IMR-90 (cell line): ENCODE measurements around the gene MYO7B. TPM values are rescaled to one million over a fixed set of nuclear protein-coding genes. Genes with fewer than 3 reads are reported as not detected.
A peak's percentile ranks its signal among the peaks of the same experiment; 100 is the strongest.

Experiments used
- ATAC-seq: fragments of 200-7000 bp; cut with Tn5 transposase; 2 replicates; pipeline ENCODE4 v1.9.1; 2020; ENCODE audit warnings: low read depth, mild to moderate bottlenecking, moderate library complexity
- BruUV-seq: library from RNA; stranded (reverse); fragments of 400-500 nt; replicated peaks from 2 replicates; lab custom pipeline; 2021; lab: Mats Ljungman, UMichigan
- CTCF ChIA-PET: fragments of 300-600 bp; formaldehyde crosslinking; extraction: SDS; loops from one replicate; lab custom pipeline; 2021; ENCODE audit warnings: antibody characterized with exemption; lab: Yijun Ruan, JAX
- POLR2A ChIA-PET: fragments of 300-600 bp; sonication (Branson Sonifier 250); formaldehyde crosslinking; loops from one replicate; lab custom pipeline; 2022; ENCODE audit warnings: antibody characterized with exemption; ENCODE audit not compliant: unreplicated experiment; lab: Charles Lee
- DNase-seq: peaks from one replicate; pipeline ENCODE4 v3.0.0; 2013
- H2AFZ ChIP-seq: replicated peaks from 2 replicates; pipeline ENCODE3; 2013; ENCODE audit warnings: low read length, mild to moderate bottlenecking; ENCODE audit not compliant: poor library complexity
- H2AK5ac ChIP-seq: 2 replicates; pipeline ENCODE4 v1.6.1; 2013; ENCODE audit warnings: low read depth, low read length, inconsistent platforms
- H2AK9ac ChIP-seq: replicated peaks from 2 replicates; pipeline ENCODE3; 2013; ENCODE audit warnings: mild to moderate bottlenecking, low read depth, low read length, moderate library complexity; ENCODE audit not compliant: poor library complexity
- H2BK120ac ChIP-seq: 2 replicates; pipeline ENCODE4 v1.6.1; 2013; ENCODE audit warnings: low read depth, low read length, inconsistent platforms
- H2BK15ac ChIP-seq: 3 replicates; pipeline ENCODE4 v1.6.1; 2013; ENCODE audit warnings: low read depth, low read length, inconsistent platforms
- H2BK20ac ChIP-seq: 2 replicates; pipeline ENCODE4 v1.6.1; 2013; ENCODE audit warnings: low read depth, mild to moderate bottlenecking, inconsistent platforms, low read length, moderate library complexity
- H2BK5ac ChIP-seq: 2 replicates; pipeline ENCODE4 v1.6.1; 2013; ENCODE audit warnings: mild to moderate bottlenecking, low read depth, low read length, inconsistent platforms; ENCODE audit not compliant: poor library complexity, severe bottlenecking
- H3K14ac ChIP-seq: replicated peaks from 2 replicates; pipeline ENCODE4 v1.6.1; 2013; ENCODE audit warnings: low read depth, low read length, inconsistent platforms
- H3K18ac ChIP-seq: 2 replicates; pipeline ENCODE4 v1.6.1; 2013; ENCODE audit warnings: low read depth, low read length, control low read depth
- H3K23ac ChIP-seq: 2 replicates; pipeline ENCODE4 v1.6.1; 2013; ENCODE audit warnings: low read depth, low read length, inconsistent platforms
- H3K27ac ChIP-seq: 2 replicates; pipeline ENCODE4 v1.5.1; 2013; ENCODE audit warnings: mild to moderate bottlenecking, control low read depth, low read length; ENCODE audit not compliant: insufficient read depth
- H3K27me3 ChIP-seq: 2 replicates; pipeline ENCODE4 v1.6.1; 2013; ENCODE audit warnings: low read length; ENCODE audit not compliant: control insufficient read depth, insufficient read depth
- H3K36me3 ChIP-seq: 2 replicates; pipeline ENCODE4 v1.6.1; 2013; ENCODE audit warnings: low read length, mixed read lengths; ENCODE audit not compliant: control insufficient read depth, insufficient read depth
- H3K4ac ChIP-seq: 2 replicates; pipeline ENCODE4 v1.6.1; 2013; ENCODE audit warnings: low read depth, low read length, inconsistent platforms
- H3K4me1 ChIP-seq: 2 replicates; pipeline ENCODE4 v1.6.1; 2013; ENCODE audit warnings: low read length, mixed read lengths; ENCODE audit not compliant: control insufficient read depth, insufficient read depth
- H3K4me2 ChIP-seq: 2 replicates; pipeline ENCODE4 v1.6.1; 2013; ENCODE audit warnings: low read depth, mild to moderate bottlenecking, control low read depth, low read length, moderate library complexity
- H3K4me3 ChIP-seq: 2 replicates; pipeline ENCODE4 v1.5.1; 2013; ENCODE audit warnings: low read depth, mild to moderate bottlenecking, control low read depth, low read length, moderate library complexity; ENCODE audit not compliant: insufficient read depth
- H3K56ac ChIP-seq: 2 replicates; pipeline ENCODE4 v1.6.1; 2013; ENCODE audit warnings: low read length, inconsistent platforms; ENCODE audit not compliant: insufficient read depth; ENCODE audit errors: extremely low read depth
- H3K79me1 ChIP-seq, 2 experiments: 2 replicates each; pipeline ENCODE4 v1.6.1; 2013; ENCODE audit warnings: low read length in 2 of 2, inconsistent platforms in 1 of 2, low read depth in 1 of 2
- H3K9ac ChIP-seq: 2 replicates; pipeline ENCODE4 v1.6.1; 2013; ENCODE audit warnings: low read depth, low read length, control low read depth
- H3K9me1 ChIP-seq: 2 replicates; pipeline ENCODE4 v1.6.1; 2013; ENCODE audit warnings: low read length, inconsistent platforms; ENCODE audit not compliant: insufficient read depth
- H3K9me3 ChIP-seq: 2 replicates; pipeline ENCODE4 v1.6.1; 2013; ENCODE audit warnings: low read length; ENCODE audit not compliant: control insufficient read depth, insufficient read depth
- H4K20me1 ChIP-seq: 2 replicates; pipeline ENCODE4 v1.6.1; 2013; ENCODE audit warnings: low read length, inconsistent platforms; ENCODE audit not compliant: insufficient read depth
- H4K5ac ChIP-seq: 2 replicates; pipeline ENCODE4 v1.6.1; 2013; ENCODE audit warnings: mild to moderate bottlenecking, low read depth, low read length, control low read depth
- H4K8ac ChIP-seq, 2 experiments: 2 replicates each; pipeline ENCODE4 v1.6.1; 2013; ENCODE audit warnings: low read depth in 2 of 2, low read length in 2 of 2, control low read depth in 1 of 2, inconsistent platforms in 1 of 2
- H4K91ac ChIP-seq: 2 replicates; pipeline ENCODE4 v1.6.1; 2013; ENCODE audit warnings: low read depth, low read length, inconsistent platforms; ENCODE audit not compliant: insufficient read depth
- BHLHE40 ChIP-seq: fragments of 150-350 bp; IDR thresholded peaks from 2 replicates; pipeline ENCODE4 v1.6.1; 2016; ENCODE audit warnings: mild to moderate bottlenecking, low read depth, low read length
- CEBPB ChIP-seq: IDR thresholded peaks from 2 replicates; pipeline ENCODE4 v1.6.1; 2012; ENCODE audit warnings: low read depth, low read length, improper control_type of control experiment
- CHD1 ChIP-seq: IDR thresholded peaks from 2 replicates; pipeline ENCODE4 v1.6.1; 2012; ENCODE audit warnings: low read depth, low read length, improper control_type of control experiment
- MAFK ChIP-seq: IDR thresholded peaks from 2 replicates; pipeline ENCODE4 v1.6.1; 2012; ENCODE audit warnings: low read depth, low read length, improper control_type of control experiment
- MAZ ChIP-seq: IDR thresholded peaks from 2 replicates; pipeline ENCODE4 v1.6.1; 2012; ENCODE audit warnings: low read depth, mild to moderate bottlenecking, low read length, improper control_type of control experiment, moderate library complexity, borderline replicate concordance
- MXI1 ChIP-seq: IDR thresholded peaks from 2 replicates; pipeline ENCODE4 v1.6.1; 2012; ENCODE audit warnings: low read depth, mild to moderate bottlenecking, low read length, moderate library complexity, borderline replicate concordance
- NFE2L2 ChIP-seq: fragments of 150-350 bp; IDR thresholded peaks from 2 replicates; pipeline ENCODE4 v1.6.1; 2016; ENCODE audit warnings: low read depth, mild to moderate bottlenecking, low read length
- POLR2A ChIP-seq: IDR thresholded peaks from 2 replicates; pipeline ENCODE4 v1.6.1; 2012; ENCODE audit warnings: mild to moderate bottlenecking, low read depth, low read length
- RAD21 ChIP-seq: IDR thresholded peaks from 2 replicates; pipeline ENCODE4 v1.6.1; 2012; ENCODE audit warnings: low read length, improper control_type of control experiment
- RCOR1 ChIP-seq: IDR thresholded peaks from 2 replicates; pipeline ENCODE4 v1.6.1; 2012; ENCODE audit warnings: mild to moderate bottlenecking, low read length, improper control_type of control experiment; ENCODE audit not compliant: insufficient replicate concordance
- RFX5 ChIP-seq: IDR thresholded peaks from 2 replicates; pipeline ENCODE4 v1.8.0; 2012; ENCODE audit warnings: low read depth, mild to moderate bottlenecking, low read length, moderate library complexity
- SMC3 ChIP-seq: fragments of 150-350 bp; IDR thresholded peaks from 2 replicates; pipeline ENCODE4 v1.6.1; 2016; ENCODE audit warnings: low read depth, mild to moderate bottlenecking, antibody characterized with exemption, low read length, moderate library complexity
- WGBS, 2 experiments: methylation state at CpG; one replicate each; pipeline versions ENCODE4 v1.1.5 to v1.1.7; 2013; ENCODE audit warnings: missing lambda C conversion rate in 2 of 2; ENCODE audit not compliant: insufficient read length in 1 of 2; ENCODE audit errors: extremely low coverage in 2 of 2; 5-methylcytosine and 5-hydroxymethylcytosine counted together
- dilution Hi-C: fragments of 300-500 bp; cut with HindIII; formaldehyde crosslinking; loops from one replicate; pipeline ENCODE4 v1.14.3; 2018; ENCODE audit warnings: low sequenced_read_pairs; ENCODE audit not compliant: unreplicated experiment
- in situ Hi-C: fragments of 300-500 bp; cut with MboI; formaldehyde crosslinking; loops from 3 replicates; pipeline ENCODE4 v1.14.3; 2019; ENCODE audit warnings: low sequenced_read_pairs, inconsistent platforms, mixed read lengths
- intact Hi-C: fragments of 100-400 bp; cut with micrococcal nuclease; formaldehyde crosslinking; loops from 2 replicates; pipeline ENCODE4 v1.10.0; 2022
- polyA plus RNA-seq, 3 experiments: library from polyadenylated mRNA; depleted of rRNA; stranded (reverse); fragments of >200 nt; gene quantifications; 2 replicates each; pipeline ENCODE4 v1.2.3, GENCODE V29; 2012; ENCODE audit warnings: low replicate concordance in 1 of 3
- total RNA-seq: library from RNA; depleted of rRNA; stranded (reverse); fragments of >200 nt; gene quantifications from 2 replicates; pipeline ENCODE4 v1.2.3, GENCODE V29; 2012
- TF ChIP-seq, protein P1 (sequence below): conservative IDR thresholded peaks from 2 replicates; pipeline ENCODE4 v1.5.1; 2012; ENCODE audit warnings: mild to moderate bottlenecking, low read depth, low read length, improper control_type of control experiment
- TF ChIP-seq, protein P2 (sequence below): fragments of 150-350 bp; IDR thresholded peaks from 2 replicates; pipeline ENCODE4 v1.6.1; 2016; ENCODE audit warnings: low read depth, mild to moderate bottlenecking, low read length, moderate library complexity, borderline replicate concordance
- TF ChIP-seq, protein P3 (sequence below): fragments of 150-350 bp; IDR thresholded peaks from 2 replicates; pipeline ENCODE4 v1.6.1; 2017; ENCODE audit warnings: mild to moderate bottlenecking, antibody characterized with exemption, low read length, low read depth

The MYO7B gene
- total and polyA plus RNA-seq, 2 of the 4 experiments (the other 2 are of a cell fraction): 0.18 to 0.46 TPM

DNA sequence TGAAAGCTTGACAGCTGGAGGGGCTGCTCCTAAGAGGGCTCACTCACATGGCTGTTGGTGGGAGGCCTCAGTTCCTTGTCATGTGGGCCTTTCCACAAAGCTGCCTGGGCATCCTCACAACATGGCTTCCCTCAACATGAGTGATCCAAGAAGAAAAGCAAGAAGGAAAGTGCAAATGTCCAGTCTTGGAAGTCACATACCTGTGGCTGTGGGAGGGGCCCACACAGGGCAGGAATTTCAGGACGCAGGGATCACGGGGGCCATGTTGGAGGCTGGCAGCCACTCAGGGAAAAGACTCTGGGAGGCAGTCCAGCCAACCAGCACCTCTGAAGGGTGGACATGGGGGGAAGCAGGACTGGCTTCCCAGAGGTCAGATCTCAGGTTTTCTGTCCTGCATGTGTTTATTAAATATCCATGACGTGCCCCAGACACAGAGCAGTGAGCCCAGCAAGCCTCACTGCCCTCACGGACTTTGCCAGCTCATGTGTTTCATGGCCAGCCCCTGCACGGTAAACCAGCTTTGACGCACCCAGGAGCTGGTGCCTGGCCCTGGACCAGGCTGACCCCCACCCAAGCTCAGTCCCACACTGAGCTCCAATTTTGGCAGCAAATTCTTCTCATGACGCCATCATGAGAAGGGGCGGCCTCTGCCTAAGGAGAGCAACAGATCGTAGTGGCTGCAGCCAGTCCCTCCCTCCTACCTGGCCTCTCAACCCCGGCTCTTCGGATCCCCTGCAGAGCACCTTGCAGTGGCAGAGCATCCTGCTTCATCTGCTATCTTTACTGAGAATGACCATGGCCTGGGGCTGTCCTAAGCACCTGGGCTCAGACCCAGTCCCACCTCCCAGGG, 75.8 kb downstream of the MYO7B start:
- no peaks in the 10 kb centered on the region for H3K36me3 ChIP-seq
- H4K5ac ChIP-seq: no peak overlapping the region
- H3K27me3 ChIP-seq: peaks cover 20% of the 10 kb centered on the region
- no peak overlapping the region for H2BK20ac ChIP-seq
- H3K27ac ChIP-seq: no peak overlapping the region
- H2BK120ac ChIP-seq: no peak overlapping the region
- no peak overlapping the region for H3K9ac ChIP-seq
- no peak overlapping the region for H2AK9ac ChIP-seq
- ChIA-PET POLR2A (no interaction called here), CTCF (interaction anchor here (0.7 kb wide), 1 partner anchor 18 kb away, joined by 3 read pairs; no protein-coding TSS in a partner anchor)
- H3K14ac ChIP-seq: no peak overlapping the region
- H4K8ac ChIP-seq: no peak overlapping the region
- no peak overlapping the region for H2BK15ac ChIP-seq
- ATAC-seq (no peak), DNase-seq (no peak)
- H3K56ac ChIP-seq: no peak overlapping the region
- no peak overlapping the region for H2BK5ac ChIP-seq
- no peak overlapping the region for H3K4me2 ChIP-seq
- no peaks in the 10 kb centered on the region for H3K79me1 ChIP-seq
- H3K4me1 ChIP-seq: no peaks in the 10 kb centered on the region
- dilution Hi-C loops: no loop called here
- H3K18ac ChIP-seq: no peak overlapping the region
- 69% methylated on average over 3 of the region's 11 CpGs; no CpG with 5 or more reads in 1 of the 2 experiments for WGBS, 2 experiments
- no peaks in the 10 kb centered on the region for H4K20me1 ChIP-seq
- in situ Hi-C loops: no loop called here
- intact Hi-C loops: no loop called here
- H3K9me3 ChIP-seq: peaks cover 21% of the 10 kb centered on the region
- H4K91ac ChIP-seq: no peak overlapping the region
- no peak overlapping the region for H2AK5ac ChIP-seq
- H3K4me3 ChIP-seq: no peak overlapping the region
- no peak overlapping the region for H3K4ac ChIP-seq
- peak overlapping the region; percentile 45 for H2AFZ ChIP-seq
- no peak overlapping the region for H3K23ac ChIP-seq
- no TSS peak for BruUV-seq
- no peaks in the 10 kb centered on the region; the same call in 1 of the 2 replicates for H3K9me1 ChIP-seq
- TF ChIP-seq BHLHE40: no peak
- TF ChIP-seq SMC3: no peak
- TF ChIP-seq, protein P1, sequence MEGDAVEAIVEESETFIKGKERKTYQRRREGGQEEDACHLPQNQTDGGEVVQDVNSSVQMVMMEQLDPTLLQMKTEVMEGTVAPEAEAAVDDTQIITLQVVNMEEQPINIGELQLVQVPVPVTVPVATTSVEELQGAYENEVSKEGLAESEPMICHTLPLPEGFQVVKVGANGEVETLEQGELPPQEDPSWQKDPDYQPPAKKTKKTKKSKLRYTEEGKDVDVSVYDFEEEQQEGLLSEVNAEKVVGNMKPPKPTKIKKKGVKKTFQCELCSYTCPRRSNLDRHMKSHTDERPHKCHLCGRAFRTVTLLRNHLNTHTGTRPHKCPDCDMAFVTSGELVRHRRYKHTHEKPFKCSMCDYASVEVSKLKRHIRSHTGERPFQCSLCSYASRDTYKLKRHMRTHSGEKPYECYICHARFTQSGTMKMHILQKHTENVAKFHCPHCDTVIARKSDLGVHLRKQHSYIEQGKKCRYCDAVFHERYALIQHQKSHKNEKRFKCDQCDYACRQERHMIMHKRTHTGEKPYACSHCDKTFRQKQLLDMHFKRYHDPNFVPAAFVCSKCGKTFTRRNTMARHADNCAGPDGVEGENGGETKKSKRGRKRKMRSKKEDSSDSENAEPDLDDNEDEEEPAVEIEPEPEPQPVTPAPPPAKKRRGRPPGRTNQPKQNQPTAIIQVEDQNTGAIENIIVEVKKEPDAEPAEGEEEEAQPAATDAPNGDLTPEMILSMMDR: no peak
- TF ChIP-seq RAD21: no peak
- TF ChIP-seq, protein P2, sequence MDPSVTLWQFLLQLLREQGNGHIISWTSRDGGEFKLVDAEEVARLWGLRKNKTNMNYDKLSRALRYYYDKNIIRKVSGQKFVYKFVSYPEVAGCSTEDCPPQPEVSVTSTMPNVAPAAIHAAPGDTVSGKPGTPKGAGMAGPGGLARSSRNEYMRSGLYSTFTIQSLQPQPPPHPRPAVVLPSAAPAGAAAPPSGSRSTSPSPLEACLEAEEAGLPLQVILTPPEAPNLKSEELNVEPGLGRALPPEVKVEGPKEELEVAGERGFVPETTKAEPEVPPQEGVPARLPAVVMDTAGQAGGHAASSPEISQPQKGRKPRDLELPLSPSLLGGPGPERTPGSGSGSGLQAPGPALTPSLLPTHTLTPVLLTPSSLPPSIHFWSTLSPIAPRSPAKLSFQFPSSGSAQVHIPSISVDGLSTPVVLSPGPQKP: no peak
- no peak for TF ChIP-seq RCOR1
- TF ChIP-seq MXI1: no peak
- TF ChIP-seq NFE2L2: no peak
- no peak for TF ChIP-seq MAFK
- TF ChIP-seq, protein P3, sequence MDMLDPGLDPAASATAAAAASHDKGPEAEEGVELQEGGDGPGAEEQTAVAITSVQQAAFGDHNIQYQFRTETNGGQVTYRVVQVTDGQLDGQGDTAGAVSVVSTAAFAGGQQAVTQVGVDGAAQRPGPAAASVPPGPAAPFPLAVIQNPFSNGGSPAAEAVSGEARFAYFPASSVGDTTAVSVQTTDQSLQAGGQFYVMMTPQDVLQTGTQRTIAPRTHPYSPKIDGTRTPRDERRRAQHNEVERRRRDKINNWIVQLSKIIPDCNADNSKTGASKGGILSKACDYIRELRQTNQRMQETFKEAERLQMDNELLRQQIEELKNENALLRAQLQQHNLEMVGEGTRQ: no peak
- TF ChIP-seq CHD1: no peak
- TF ChIP-seq POLR2A: no peak
- no peak for TF ChIP-seq MAZ
- no peak for TF ChIP-seq CEBPB
- TF ChIP-seq RFX5: no peak
